Astrocyte of the cerebellum (primary cell): ENCODE results near the gene ZNF594.
"Not testable (repeated sequence)": the region's sequence is repeated elsewhere in the genome, so short reads cannot be mapped to it uniquely, and the experiment has no call there.

Experiments used
- DNase-seq: peaks from one replicate; pipeline ENCODE4 v3.0.0-alpha.2; 2011; ENCODE audit warnings: low read depth
- H3K4me3 ChIP-seq: 2 replicates; pipeline ENCODE4 v1.5.1; 2011; ENCODE audit warnings: mild to moderate bottlenecking, low read depth, low read length, moderate library complexity
- CTCF ChIP-seq: IDR thresholded peaks from 2 replicates; pipeline ENCODE4 v1.5.1; 2012; ENCODE audit warnings: low read length, low read depth, moderate library complexity, mild to moderate bottlenecking; ENCODE audit errors: missing control alignments
- in situ Hi-C: cut with HindIII; loops from 2 replicates; pipeline ENCODE4 v1.10.0; 2017; ENCODE audit warnings: low sequenced_read_pairs

The ZNF594 gene

GRCh38 chr17:5131146-5131715 lies 60.4 kb downstream of the ZNF594 start:
- no peak for TF ChIP-seq CTCF
- DNase-seq: no peak
- in situ Hi-C loops: no loop called here
- no peak overlapping the region for H3K4me3 ChIP-seq

GRCh38 chr17:5130687-5131086 lies 61.0 kb downstream of the ZNF594 start:
- in situ Hi-C loops, DNase-seq, H3K4me3 ChIP-seq: not testable (repeated sequence)

- DNase-seq, in situ Hi-C loops, H3K4me3 ChIP-seq: not testable (repeated sequence)
Measured at GRCh38 chr17:5130261-5130660, 61.4 kb downstream of the ZNF594 start.

- DNase-seq, in situ Hi-C loops: not testable (repeated sequence)
Measured at GRCh38 chr17:5129770-5130169, 61.9 kb downstream of the ZNF594 start.

More at GRCh38 chr17:5129770-5130169, 61.9 kb downstream of the ZNF594 start:
- H3K4me3 ChIP-seq: not testable (repeated sequence)
